Keratinocyte (primary cell): Measurements from ENCODE around the gene SMYD3. TPM values are rescaled to one million over a fixed set of nuclear protein-coding genes. Genes with fewer than 3 reads are reported as not detected.

ENCODE experiments used
- DNase-seq: peaks from one replicate; pipeline ENCODE4 v3.0.0-alpha.2; 2011; ENCODE audit warnings: low read depth, missing footprints, low spot score
- FAIRE-seq: peaks from 2 replicates; lab custom pipeline; 2011; peaks lifted over from hg19 to GRCh38; lab: Jason Lieb, UNC
- H2AFZ ChIP-seq: 2 replicates; pipeline ENCODE4 v1.6.0; 2012; ENCODE audit warnings: low read length, control low read depth, inconsistent platforms; ENCODE audit not compliant: control insufficient read depth
- H3K27ac ChIP-seq: 2 replicates; pipeline ENCODE4 v1.5.1; 2011; ENCODE audit warnings: low read length; ENCODE audit not compliant: control insufficient read depth, insufficient read depth
- H3K27me3 ChIP-seq: 3 replicates; pipeline ENCODE4 v1.6.0; 2011; ENCODE audit warnings: low read length; ENCODE audit not compliant: control insufficient read depth, insufficient read depth; ENCODE audit errors: extremely low read depth
- H3K36me3 ChIP-seq, 2 experiments: 2 replicates in 1 of 2; 3 replicates in 1 of 2; pipeline ENCODE4 v1.5.1; 2011; ENCODE audit warnings: low read length in 2 of 2, mild to moderate bottlenecking in 1 of 2; ENCODE audit not compliant: control insufficient read depth in 2 of 2, insufficient read depth in 2 of 2; ENCODE audit errors: extremely low read depth in 1 of 2
- H3K4me1 ChIP-seq: 3 replicates; pipeline ENCODE4 v1.5.1; 2011; ENCODE audit warnings: low read length; ENCODE audit not compliant: control insufficient read depth, insufficient read depth; ENCODE audit errors: extremely low read depth
- H3K4me2 ChIP-seq: 3 replicates; pipeline ENCODE4 v1.6.0; 2011; ENCODE audit warnings: low read depth, low read length; ENCODE audit not compliant: control insufficient read depth, insufficient read depth; ENCODE audit errors: extremely low read depth
- H3K4me3 ChIP-seq, 3 experiments: fragments of 200-600 bp in 1 of 3; sonication (generic) in 1 of 3; 2 replicates in 2 of 3; 3 replicates in 1 of 3; pipeline ENCODE4 v1.5.1; 2011 to 2016; ENCODE audit warnings: low read length in 3 of 3, mild to moderate bottlenecking in 3 of 3, control low read depth in 2 of 3, inconsistent platforms in 1 of 3, low read depth in 1 of 3, mixed read lengths in 1 of 3, mixed run types in 1 of 3, moderate library complexity in 1 of 3; ENCODE audit not compliant: control insufficient read depth in 2 of 3, insufficient read depth in 2 of 3; ENCODE audit errors: extremely low read depth in 1 of 3
- H3K79me2 ChIP-seq: 2 replicates; pipeline ENCODE4 v1.6.0; 2012; ENCODE audit warnings: low read length; ENCODE audit not compliant: control insufficient read depth, insufficient read depth
- H3K9ac ChIP-seq: 3 replicates; pipeline ENCODE4 v1.6.0; 2011; ENCODE audit warnings: low read length; ENCODE audit not compliant: control insufficient read depth, insufficient read depth; ENCODE audit errors: extremely low read depth
- H3K9me1 ChIP-seq: 3 replicates; pipeline ENCODE4 v1.6.0; 2011; ENCODE audit warnings: low read length; ENCODE audit not compliant: control insufficient read depth, insufficient read depth; ENCODE audit errors: extremely low read depth
- H3K9me3 ChIP-seq: 2 replicates; pipeline ENCODE4 v1.5.1; 2012; ENCODE audit warnings: low read depth, low read length; ENCODE audit not compliant: control insufficient read depth
- H4K20me1 ChIP-seq: 3 replicates; pipeline ENCODE4 v1.6.0; 2011; ENCODE audit warnings: low read length; ENCODE audit not compliant: control insufficient read depth, insufficient read depth; ENCODE audit errors: extremely low read depth
- CTCF ChIP-seq, 3 experiments: IDR thresholded peaks in 1 of 3; conservative IDR thresholded peaks in 1 of 3; optimal IDR thresholded peaks in 1 of 3; 2 replicates in 2 of 3; 3 replicates in 1 of 3; pipeline versions ENCODE3 to v1.5.1; 2011; ENCODE audit warnings: low read length in 3 of 3, mild to moderate bottlenecking in 3 of 3, moderate library complexity in 2 of 3, control low read depth in 1 of 3, inconsistent platforms in 1 of 3; ENCODE audit not compliant: insufficient read depth in 2 of 3; ENCODE audit errors: extremely low read depth in 1 of 3
- EZH2 ChIP-seq: IDR thresholded peaks from one replicate; pipeline ENCODE4 v1.6.1; 2012; ENCODE audit warnings: inconsistent platforms, mild to moderate bottlenecking, low read length, moderate library complexity
- dilution Hi-C: fragments of 300-500 bp; cut with MboI; formaldehyde crosslinking; loops from one replicate; pipeline ENCODE4 v1.7.0; 2020; ENCODE audit warnings: low sequenced_read_pairs; ENCODE audit not compliant: extremely low pct_ligation_motif_present
- polyA plus RNA-seq, 5 experiments: library from polyadenylated mRNA; depleted of rRNA in 3 of 5; stranded (reverse) in 3 of 5; stranded (forward) in 1 of 5; unstranded in 1 of 5; fragments of >200 nt; gene quantifications; 1 replicate in 1 of 5; 2 replicates in 3 of 5; 3 replicates in 1 of 5; pipeline versions ENCODE4 v1.2.1 to v1.2.3, GENCODE V29; 2011 to 2012; ENCODE audit warnings: missing spikeins in 2 of 5, low read depth in 1 of 5, low replicate concordance in 1 of 5

Gene SMYD3
- polyA plus RNA-seq, 1 donor (not counting 4 experiments of a cell fraction or from before 2014, with no cell fraction given): 31.0 TPM

- no peak for TF ChIP-seq CTCF (optimal IDR thresholded peaks at IDR 0.05 in 1 of 3, IDR thresholded peaks at IDR 0.05 in 1 of 3, conservative IDR thresholded peaks at IDR 0.05 in 1 of 3; ENCODE audit: extremely low read depth in 1 of 3, insufficient read depth in 2 of 3, low read length in 3 of 3)
- no peak for TF ChIP-seq EZH2
- Histone ChIP-seq H3K79me2 (no peaks in the 10 kb centered on the region), H3K9me3 (no peaks in the 10 kb centered on the region), H3K36me3 (no peaks in the 10 kb centered on the region), H3K4me3 (no peak overlapping the region), H3K27ac (no peak overlapping the region), H4K20me1 (no peaks in the 10 kb centered on the region), H3K9ac (no peak overlapping the region), H3K4me1 (no peaks in the 10 kb centered on the region), H3K4me2 (no peak overlapping the region), H2AFZ (no peak overlapping the region), H3K27me3 (no peaks in the 10 kb centered on the region), H3K9me1 (no peaks in the 10 kb centered on the region)
- DNase-seq: no peak
- no peak for FAIRE-seq
- dilution Hi-C loops: no loop called here
Observed at GRCh38 chr1:246078126-246078887, 428.8 kb downstream of the SMYD3 start.

- Histone ChIP-seq H3K36me3 (no peaks in the 10 kb centered on the region), H3K27me3 (no peaks in the 10 kb centered on the region), H3K9me1 (no peaks in the 10 kb centered on the region), H3K9ac (no peak overlapping the region), H3K27ac (no peak overlapping the region), H3K79me2 (no peaks in the 10 kb centered on the region), H4K20me1 (no peaks in the 10 kb centered on the region), H3K4me3 (no peak overlapping the region), H3K9me3 (no peaks in the 10 kb centered on the region), H2AFZ (no peak overlapping the region), H3K4me2 (no peak overlapping the region), H3K4me1 (no peaks in the 10 kb centered on the region)
- dilution Hi-C loops: no loop called here
- DNase-seq (no peak), FAIRE-seq (no peak)
- TF ChIP-seq CTCF (optimal IDR thresholded peaks at IDR 0.05 in 1 of 3, IDR thresholded peaks at IDR 0.05 in 1 of 3, conservative IDR thresholded peaks at IDR 0.05 in 1 of 3; ENCODE audit: extremely low read depth in 1 of 3, insufficient read depth in 2 of 3, low read length in 3 of 3) (no peak), EZH2 (no peak)
Observed at GRCh38 chr1:246077476-246077875, 429.6 kb downstream of the SMYD3 start.
